Activated T-helper 17 cell treated with anti-CD3 and anti-CD28 coated beads, Interleukin-2, amount 50 U/mL, for 72 hours (primary cell): ENCODE data around the gene PGK1. TPM values are rescaled to one million over a fixed set of nuclear protein-coding genes. Genes with fewer than 3 reads are reported as not detected.
"Not testable (repeated sequence)": the region's sequence is repeated elsewhere in the genome, so short reads cannot be mapped to it uniquely, and the experiment has no call there.

ENCODE experiments used
- ATAC-seq: fragments of 150-1000 bp; cut with Tn5 transposase; replicated peaks from 2 replicates; pipeline ENCODE4 v1.10.0; 2021; ENCODE audit warnings: mild to moderate bottlenecking, moderate library complexity
- H3K27ac Mint-ChIP-seq: one replicate; pipeline ENCODE4 v1.8.0; 2022; ENCODE audit warnings: mixed read lengths
- H3K27me3 Mint-ChIP-seq: one replicate; pipeline ENCODE4 v1.8.0; 2022; ENCODE audit warnings: mixed read lengths
- H3K36me3 Mint-ChIP-seq: one replicate; pipeline ENCODE4 v1.8.0; 2022; ENCODE audit warnings: low read depth, mild to moderate bottlenecking, mixed read lengths
- H3K4me1 Mint-ChIP-seq: one replicate; pipeline ENCODE4 v1.8.0; 2022; ENCODE audit warnings: mixed read lengths
- H3K4me3 Mint-ChIP-seq: one replicate; pipeline ENCODE4 v1.8.0; 2022; ENCODE audit warnings: mild to moderate bottlenecking, mixed read lengths
- H3K9me3 Mint-ChIP-seq: one replicate; pipeline ENCODE4 v1.8.0; 2022; ENCODE audit warnings: mixed read lengths
- total RNA-seq, 2 donors: library from RNA; stranded (reverse); gene quantifications; one replicate each; pipeline ENCODE4 v1.2.3, GENCODE V29; 2022

Gene PGK1
- total RNA-seq, 2 donors from 2014 or later, result 1,373 to 1,720 TPM

- H3K36me3 Mint-ChIP-seq, result peaks cover 91% of the 10 kb centered on the region
- ATAC-seq, result no peak
- H3K9me3 Mint-ChIP-seq, result no peaks in the 10 kb centered on the region
- no peaks in the 10 kb centered on the region for H3K4me1 Mint-ChIP-seq
- H3K4me3 Mint-ChIP-seq, result peak overlapping the region; percentile 9
- H3K27me3 Mint-ChIP-seq, result no peaks in the 10 kb centered on the region
- H3K27ac Mint-ChIP-seq, result peak overlapping the region; percentile 78
These were observed 25.7 kb downstream of the PGK1 start for GRCh38 chrX:78129714-78130113.

- peaks cover 84% of the 10 kb centered on the region for H3K36me3 Mint-ChIP-seq
- H3K9me3 Mint-ChIP-seq, result no peaks in the 10 kb centered on the region
- H3K27me3 Mint-ChIP-seq, result no peaks in the 10 kb centered on the region
- no peaks in the 10 kb centered on the region for H3K4me1 Mint-ChIP-seq
- no peak for ATAC-seq
- peak overlapping the region; percentile 78 for H3K27ac Mint-ChIP-seq
- H3K4me3 Mint-ChIP-seq, result peak overlapping the region; percentile 17
These were observed 26.3 kb downstream of the PGK1 start for GRCh38 chrX:78130396-78130795.

- Mint-ChIP-seq H3K27ac (peak overlapping the region; percentile 78), H3K9me3 (no peaks in the 10 kb centered on the region), H3K36me3 (peaks cover 82% of the 10 kb centered on the region), H3K4me1 (no peaks in the 10 kb centered on the region), H3K27me3 (no peaks in the 10 kb centered on the region), H3K4me3 (no peak overlapping the region)
- ATAC-seq, result no peak
These were observed 27.1 kb downstream of the PGK1 start for GRCh38 chrX:78131117-78131516.

- H3K4me3 Mint-ChIP-seq, result no peak overlapping the region
- peaks cover 59% of the 10 kb centered on the region for H3K36me3 Mint-ChIP-seq
- H3K9me3 Mint-ChIP-seq, result no peaks in the 10 kb centered on the region
- no peak for ATAC-seq
- no peaks in the 10 kb centered on the region for H3K4me1 Mint-ChIP-seq
- H3K27me3 Mint-ChIP-seq, result no peaks in the 10 kb centered on the region
- peak overlapping the region; percentile 41 for H3K27ac Mint-ChIP-seq
These were observed 29.4 kb downstream of the PGK1 start for GRCh38 chrX:78133238-78133960.

GRCh38 chrX:78139160-78140123 is 35.4 kb downstream of the PGK1 start, which contains the start of gene TAF9B:
TAF9B (minus strand) TSS chrX:78139650; CDS start chrX:78139611, 39 bp downstream.
- Mint-ChIP-seq H3K27ac (peak within 1 kb of the TSS; percentile 94), H3K36me3 (peaks cover 25% of the 10 kb centered on the region), H3K4me1 (peaks cover 8% of the 10 kb centered on the region), H3K9me3 (no peaks in the 10 kb centered on the region), H3K27me3 (no peaks in the 10 kb centered on the region), H3K4me3 (peak within 1 kb of the TSS; percentile 75)
- ATAC-seq, result peak; percentile 80

GRCh38 chrX:78140206-78140605 is 36.2 kb downstream of the PGK1 start:
- ATAC-seq, result peak; percentile 2
- Mint-ChIP-seq H3K4me3 (peak overlapping the region; percentile 75), H3K27me3 (no peaks in the 10 kb centered on the region), H3K36me3 (peaks cover 25% of the 10 kb centered on the region), H3K9me3 (no peaks in the 10 kb centered on the region), H3K27ac (peak overlapping the region; percentile 94), H3K4me1 (peaks cover 8% of the 10 kb centered on the region)

GRCh38 chrX:78147002-78147540 is 43.0 kb downstream of the PGK1 start:
- ATAC-seq, H3K4me1 Mint-ChIP-seq, H3K4me3 Mint-ChIP-seq, H3K27ac Mint-ChIP-seq, H3K36me3 Mint-ChIP-seq, H3K27me3 Mint-ChIP-seq: not testable (repeated sequence)
- peaks cover 11% of the 10 kb centered on the region for H3K9me3 Mint-ChIP-seq

GRCh38 chrX:78157373-78157772 is 53.3 kb downstream of the PGK1 start:
- not testable (repeated sequence) for ATAC-seq, H3K4me1 Mint-ChIP-seq, H3K27ac Mint-ChIP-seq, H3K36me3 Mint-ChIP-seq, H3K4me3 Mint-ChIP-seq, H3K9me3 Mint-ChIP-seq, H3K27me3 Mint-ChIP-seq

- H3K4me3 Mint-ChIP-seq, H3K27me3 Mint-ChIP-seq, ATAC-seq, H3K4me1 Mint-ChIP-seq, H3K27ac Mint-ChIP-seq, H3K36me3 Mint-ChIP-seq, H3K9me3 Mint-ChIP-seq: not testable (repeated sequence)
These were observed 53.8 kb downstream of the PGK1 start for GRCh38 chrX:78157846-78158245.

GRCh38 chrX:78160711-78161110 is 56.7 kb downstream of the PGK1 start:
- not testable (repeated sequence) for ATAC-seq, H3K4me3 Mint-ChIP-seq, H3K27ac Mint-ChIP-seq

GRCh38 chrX:78163175-78163574 is 59.1 kb downstream of the PGK1 start:
- not testable (repeated sequence) for H3K27ac Mint-ChIP-seq, H3K36me3 Mint-ChIP-seq, H3K4me1 Mint-ChIP-seq, H3K9me3 Mint-ChIP-seq, H3K27me3 Mint-ChIP-seq, H3K4me3 Mint-ChIP-seq, ATAC-seq

More at GRCh38 chrX:78160711-78161110, 56.7 kb downstream of the PGK1 start:
- not testable (repeated sequence) for H3K36me3 Mint-ChIP-seq, H3K9me3 Mint-ChIP-seq, H3K27me3 Mint-ChIP-seq, H3K4me1 Mint-ChIP-seq

GRCh38 chrX:78165425-78165824 is 61.4 kb downstream of the PGK1 start:
- H3K36me3 Mint-ChIP-seq, result no peaks in the 10 kb centered on the region
- H3K27ac Mint-ChIP-seq, result no peak overlapping the region
- no peaks in the 10 kb centered on the region for H3K9me3 Mint-ChIP-seq

GRCh38 chrX:78168065-78168464 is 64.0 kb downstream of the PGK1 start:
- ATAC-seq, result peak; percentile 82
- Mint-ChIP-seq H3K27me3 (no peaks in the 10 kb centered on the region), H3K4me3 (no peak overlapping the region), H3K27ac (no peak overlapping the region), H3K36me3 (no peaks in the 10 kb centered on the region), H3K9me3 (no peaks in the 10 kb centered on the region), H3K4me1 (no peaks in the 10 kb centered on the region)

More at GRCh38 chrX:78165425-78165824, 61.4 kb downstream of the PGK1 start:
- H3K4me3 Mint-ChIP-seq, result no peak overlapping the region
- no peak for ATAC-seq
- H3K27me3 Mint-ChIP-seq, result no peaks in the 10 kb centered on the region
- H3K4me1 Mint-ChIP-seq, result no peaks in the 10 kb centered on the region
